Vagina (tissue), 2 donors: ENCODE measurements around the gene MICAL3.

Experiments used
- POLR2A ChIP-seq, 2 donors: fragments of 450-650 bp; IDR thresholded peaks; one replicate each; pipeline ENCODE4 v1.6.1; 2017; ENCODE audit warnings: antibody characterized with exemption in 2 of 2, mild to moderate bottlenecking in 2 of 2, moderate library complexity in 2 of 2
- TF ChIP-seq, protein P1 (sequence below), 3 experiments: fragments of 450-650 bp in 2 of 3; fragments of 200-600 bp in 1 of 3; sonication (generic) in 1 of 3; IDR thresholded peaks; one replicate each; pipeline ENCODE4 v1.5.1; 2017 to 2019; ENCODE audit warnings: antibody characterized with exemption in 3 of 3, mild to moderate bottlenecking in 2 of 3, moderate library complexity in 2 of 3

DNA sequence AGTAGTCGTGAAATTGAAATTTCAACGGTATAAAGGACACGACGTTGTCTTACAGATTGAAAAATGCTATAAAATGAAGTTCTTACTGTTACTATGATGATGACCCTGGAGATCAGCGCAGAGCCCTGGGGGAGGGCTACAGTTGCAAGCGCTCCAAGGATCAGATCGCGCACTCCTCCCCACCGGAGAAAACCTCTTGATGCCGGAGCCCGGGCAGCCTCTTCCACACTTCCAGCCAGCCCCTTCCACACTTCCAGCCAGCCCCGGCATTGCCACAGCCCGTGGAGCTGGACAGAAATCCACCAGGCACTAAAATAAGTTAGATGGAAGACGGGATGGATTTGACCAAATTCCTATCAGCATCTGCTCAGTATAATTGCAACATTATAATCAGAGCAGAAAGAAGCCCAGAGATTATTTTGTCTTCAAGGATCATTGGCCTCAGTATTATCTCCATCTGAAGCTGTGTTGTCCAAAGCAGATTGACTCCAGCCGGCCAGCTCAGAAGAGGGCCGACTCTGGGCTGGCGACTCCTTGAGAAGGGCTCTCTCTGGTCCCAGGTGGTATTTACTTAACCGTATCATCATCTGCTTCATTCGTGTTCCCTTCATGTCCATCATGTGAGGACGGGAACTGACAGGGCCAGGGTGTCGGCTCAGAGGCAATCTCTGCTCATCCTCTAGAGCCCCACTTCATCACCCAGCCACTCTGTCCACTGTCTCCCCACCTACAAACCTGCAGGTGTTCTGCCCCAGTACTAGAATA lies 777 bp upstream of the MICAL3 start:
- TF ChIP-seq POLR2A (IDR thresholded peaks at IDR 0.05): no peak
- TF ChIP-seq, protein P1, sequence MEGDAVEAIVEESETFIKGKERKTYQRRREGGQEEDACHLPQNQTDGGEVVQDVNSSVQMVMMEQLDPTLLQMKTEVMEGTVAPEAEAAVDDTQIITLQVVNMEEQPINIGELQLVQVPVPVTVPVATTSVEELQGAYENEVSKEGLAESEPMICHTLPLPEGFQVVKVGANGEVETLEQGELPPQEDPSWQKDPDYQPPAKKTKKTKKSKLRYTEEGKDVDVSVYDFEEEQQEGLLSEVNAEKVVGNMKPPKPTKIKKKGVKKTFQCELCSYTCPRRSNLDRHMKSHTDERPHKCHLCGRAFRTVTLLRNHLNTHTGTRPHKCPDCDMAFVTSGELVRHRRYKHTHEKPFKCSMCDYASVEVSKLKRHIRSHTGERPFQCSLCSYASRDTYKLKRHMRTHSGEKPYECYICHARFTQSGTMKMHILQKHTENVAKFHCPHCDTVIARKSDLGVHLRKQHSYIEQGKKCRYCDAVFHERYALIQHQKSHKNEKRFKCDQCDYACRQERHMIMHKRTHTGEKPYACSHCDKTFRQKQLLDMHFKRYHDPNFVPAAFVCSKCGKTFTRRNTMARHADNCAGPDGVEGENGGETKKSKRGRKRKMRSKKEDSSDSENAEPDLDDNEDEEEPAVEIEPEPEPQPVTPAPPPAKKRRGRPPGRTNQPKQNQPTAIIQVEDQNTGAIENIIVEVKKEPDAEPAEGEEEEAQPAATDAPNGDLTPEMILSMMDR (IDR thresholded peaks at IDR 0.05): no peak
